Measurements from ENCODE around the gene PTGER1. TPM values are rescaled to one million over a fixed set of nuclear protein-coding genes. Genes with fewer than 3 reads are reported as not detected.

PTGER1 gene
- total and polyA plus RNA-seq, 10 of the 15 experiments (the other 5 are each of a cell fraction or from before 2014, with no cell fraction given), result not detected

DNA sequence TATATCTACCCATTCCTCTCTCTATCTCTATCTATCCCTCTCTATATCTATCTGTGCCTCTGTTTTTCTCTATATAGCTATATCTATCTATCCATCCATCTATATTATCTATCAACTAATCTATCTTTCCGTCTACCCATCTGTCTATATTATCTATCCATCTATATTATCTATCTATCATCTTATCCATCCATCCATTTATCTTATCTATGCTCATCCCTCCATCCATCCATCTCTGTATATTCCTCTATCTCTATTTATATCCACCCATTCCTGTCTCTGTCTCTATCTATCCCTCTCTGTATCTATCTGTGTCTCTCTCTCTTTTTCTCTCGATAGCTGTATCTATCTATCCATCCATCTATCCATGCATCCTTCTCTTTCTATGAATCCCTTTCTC, 14.2 kb downstream of the PTGER1 start:
- ChIA-PET RAD21 (ENCODE audit: unreplicated experiment) (no interaction called here), SMC1A (ENCODE audit: uncharacterized antibody, unreplicated experiment) (no interaction called here), POLR2A (no interaction called here), CTCF (no interaction called here)
- H3K4me3 ChIP-seq, result no peak overlapping the region
- TF ChIP-seq HDGF (IDR thresholded peaks at IDR 0.05) (no peak), ZBTB40 (IDR thresholded peaks at IDR 0.05; ENCODE audit: borderline replicate concordance) (no peak), BHLHE40 (IDR thresholded peaks at IDR 0.05; ENCODE audit: borderline replicate concordance in 1 of 2, low read depth in 2 of 2, low read length in 1 of 2) (no peak), EGR1 (IDR thresholded peaks at IDR 0.05; ENCODE audit: borderline replicate concordance in 1 of 2, low read depth in 2 of 2, low read length in 2 of 2) (no peak), KDM1A (IDR thresholded peaks at IDR 0.05; ENCODE audit: borderline replicate concordance) (no peak), NR2C2 (IDR thresholded peaks at IDR 0.05; ENCODE audit: borderline replicate concordance, control insufficient read depth, insufficient read length, low read depth) (no peak), CHD4 (IDR thresholded peaks at IDR 0.05) (no peak), PAX8 (IDR thresholded peaks at IDR 0.05) (no peak), ATF7 (IDR thresholded peaks at IDR 0.05; ENCODE audit: low read depth) (no peak)
- TF ChIP-seq, protein P1, sequence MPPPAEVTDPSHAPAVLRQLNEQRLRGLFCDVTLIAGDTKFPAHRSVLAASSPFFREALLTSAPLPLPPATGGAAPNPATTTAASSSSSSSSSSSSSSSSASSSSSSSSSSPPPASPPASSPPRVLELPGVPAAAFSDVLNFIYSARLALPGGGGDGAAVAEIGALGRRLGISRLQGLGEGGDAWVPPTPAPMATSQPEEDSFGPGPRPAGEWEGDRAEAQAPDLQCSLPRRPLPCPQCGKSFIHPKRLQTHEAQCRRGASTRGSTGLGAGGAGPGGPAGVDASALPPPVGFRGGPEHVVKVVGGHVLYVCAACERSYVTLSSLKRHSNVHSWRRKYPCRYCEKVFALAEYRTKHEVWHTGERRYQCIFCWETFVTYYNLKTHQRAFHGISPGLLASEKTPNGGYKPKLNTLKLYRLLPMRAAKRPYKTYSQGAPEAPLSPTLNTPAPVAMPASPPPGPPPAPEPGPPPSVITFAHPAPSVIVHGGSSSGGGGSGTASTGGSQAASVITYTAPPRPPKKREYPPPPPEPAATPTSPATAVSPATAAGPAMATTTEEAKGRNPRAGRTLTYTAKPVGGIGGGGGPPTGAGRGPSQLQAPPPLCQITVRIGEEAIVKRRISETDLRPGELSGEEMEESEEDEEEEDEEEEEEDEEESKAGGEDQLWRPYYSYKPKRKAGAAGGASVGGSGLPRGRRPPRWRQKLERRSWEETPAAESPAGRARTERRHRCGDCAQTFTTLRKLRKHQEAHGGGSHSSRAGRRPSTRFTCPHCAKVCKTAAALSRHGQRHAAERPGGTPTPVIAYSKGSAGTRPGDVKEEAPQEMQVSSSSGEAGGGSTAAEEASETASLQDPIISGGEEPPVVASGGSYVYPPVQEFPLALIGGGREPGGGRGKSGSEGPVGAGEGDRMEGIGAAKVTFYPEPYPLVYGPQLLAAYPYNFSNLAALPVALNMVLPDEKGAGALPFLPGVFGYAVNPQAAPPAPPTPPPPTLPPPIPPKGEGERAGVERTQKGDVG (CRISPR knock-in tag; IDR thresholded peaks at IDR 0.05), result no peak
- DNase-seq (ENCODE audit: low read depth, low spot score) (no peak), FAIRE-seq (no peak), ATAC-seq (no peak)
- no peaks in the 10 kb centered on the region for H3K79me2 ChIP-seq (ENCODE audit: control insufficient read depth, insufficient read depth, low read length)
- H3K9me3 ChIP-seq (replicated peaks; ENCODE audit: control insufficient read depth, insufficient read depth, low read length), result no peaks in the 10 kb centered on the region
- peaks cover 4 to 8% of the 10 kb centered on the region in 2 experiments; a peak in 3 of 4 replicates for H3K36me3 ChIP-seq (ENCODE audit: control insufficient read depth in 2 of 2, insufficient read depth in 2 of 2, low read length in 1 of 2)
- H2AFZ ChIP-seq (ENCODE audit: control insufficient read depth, low read depth, low read length), result no peak overlapping the region
- no peak overlapping the region for H3K9ac ChIP-seq (ENCODE audit: control insufficient read depth, insufficient read depth, low read length)
- no peaks in the 10 kb centered on the region for H4K20me1 ChIP-seq (ENCODE audit: control insufficient read depth, insufficient read depth)
- H3K27me3 ChIP-seq (replicated peaks in 1 of 2; ENCODE audit: control insufficient read depth in 2 of 2, insufficient read depth in 2 of 2, low read length in 1 of 2), result no peaks in the 10 kb centered on the region
- BruUV-seq (replicated peaks), result no TSS peak
- in situ Hi-C loops (cut with MboI), result no loop called here
- WGBS (ENCODE audit: insufficient coverage, insufficient replicate concordance, low lambda C conversion rate, missing lambda C conversion rate), result 83% methylated on average over 2 of the region's 2 CpGs
- no peaks in the 10 kb centered on the region for H3K4me1 ChIP-seq (ENCODE audit: control insufficient read depth, insufficient read depth, low read length)
- no peak overlapping the region for H3K4me2 ChIP-seq (ENCODE audit: control insufficient read depth, insufficient read depth)
- intact Hi-C loops (cut with micrococcal nuclease; ENCODE audit: unreplicated experiment), result no loop called here
- H3K27ac ChIP-seq (ENCODE audit: control insufficient read depth, insufficient read depth), result no peak overlapping the region

Measured in GM12878 (cell line).